Measurements from ENCODE around the gene SPG11. TPM values are rescaled to one million over a fixed set of nuclear protein-coding genes. Genes with fewer than 3 reads are reported as not detected.

SPG11 gene
- total and polyA plus RNA-seq, 2 experiments from 2014 or later: 15.7 to 65.1 TPM

DNA sequence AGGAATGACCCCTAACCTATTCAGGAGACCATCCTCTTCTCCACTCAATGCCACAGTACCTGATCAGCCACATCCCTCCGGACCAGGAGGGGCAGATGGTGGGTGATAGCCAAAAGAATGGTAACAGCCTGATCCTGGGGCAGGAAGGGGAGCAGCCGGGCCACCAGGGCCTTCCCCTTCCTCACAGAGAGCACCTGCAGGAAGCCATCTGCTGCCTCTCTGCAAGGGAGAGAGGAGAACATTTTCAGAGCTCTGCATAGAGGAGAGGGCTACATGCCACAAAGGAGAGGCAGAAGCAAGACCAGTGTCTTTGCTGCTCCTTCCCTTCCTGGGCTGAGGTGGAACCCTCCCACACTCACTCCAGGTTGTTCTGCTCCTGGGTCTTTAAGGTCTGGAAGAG is 5.5 kb upstream of the SPG11 start:
- TF ChIP-seq, protein P1, sequence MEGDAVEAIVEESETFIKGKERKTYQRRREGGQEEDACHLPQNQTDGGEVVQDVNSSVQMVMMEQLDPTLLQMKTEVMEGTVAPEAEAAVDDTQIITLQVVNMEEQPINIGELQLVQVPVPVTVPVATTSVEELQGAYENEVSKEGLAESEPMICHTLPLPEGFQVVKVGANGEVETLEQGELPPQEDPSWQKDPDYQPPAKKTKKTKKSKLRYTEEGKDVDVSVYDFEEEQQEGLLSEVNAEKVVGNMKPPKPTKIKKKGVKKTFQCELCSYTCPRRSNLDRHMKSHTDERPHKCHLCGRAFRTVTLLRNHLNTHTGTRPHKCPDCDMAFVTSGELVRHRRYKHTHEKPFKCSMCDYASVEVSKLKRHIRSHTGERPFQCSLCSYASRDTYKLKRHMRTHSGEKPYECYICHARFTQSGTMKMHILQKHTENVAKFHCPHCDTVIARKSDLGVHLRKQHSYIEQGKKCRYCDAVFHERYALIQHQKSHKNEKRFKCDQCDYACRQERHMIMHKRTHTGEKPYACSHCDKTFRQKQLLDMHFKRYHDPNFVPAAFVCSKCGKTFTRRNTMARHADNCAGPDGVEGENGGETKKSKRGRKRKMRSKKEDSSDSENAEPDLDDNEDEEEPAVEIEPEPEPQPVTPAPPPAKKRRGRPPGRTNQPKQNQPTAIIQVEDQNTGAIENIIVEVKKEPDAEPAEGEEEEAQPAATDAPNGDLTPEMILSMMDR (IDR thresholded peaks at IDR 0.05; ENCODE audit: low read depth, low read length): no peak
- no peaks in the 10 kb centered on the region for H3K36me3 ChIP-seq

DNA sequence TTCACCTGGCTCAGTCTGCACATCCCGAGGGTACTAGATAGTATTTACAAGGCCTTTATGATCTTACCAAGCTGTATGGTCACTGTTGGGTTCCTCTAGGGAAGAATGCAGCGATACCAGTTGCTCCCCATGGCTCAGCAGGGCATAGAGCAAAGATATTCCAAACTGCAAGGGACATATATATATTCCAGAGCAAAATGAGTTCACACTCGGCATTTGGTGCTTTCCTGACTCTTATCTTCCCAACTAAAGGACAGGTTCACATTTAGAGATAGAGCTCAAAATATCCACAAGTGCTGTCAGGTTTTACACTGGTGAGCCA is 3.5 kb upstream of the SPG11 start:
- H3K36me3 ChIP-seq: no peaks in the 10 kb centered on the region
- no peak for DNase-seq (ENCODE audit: low read depth in 1 of 2, low spot score in 1 of 2)
- peaks cover 16% of the 10 kb centered on the region for H3K4me1 ChIP-seq (ENCODE audit: low read depth)
- no peaks in the 10 kb centered on the region for H3K27me3 ChIP-seq
- H3K9me3 ChIP-seq (ENCODE audit: low read depth): no peaks in the 10 kb centered on the region
- no peak overlapping the region for H3K4me3 ChIP-seq
- TF ChIP-seq, protein P1 (IDR thresholded peaks at IDR 0.05; ENCODE audit: low read depth, low read length): no peak
- H3K27ac ChIP-seq: peak overlapping the region; percentile 77

More for the DNA sequence above, 5.5 kb upstream of the SPG11 start:
- no peak overlapping the region for H3K27ac ChIP-seq
- H3K27me3 ChIP-seq: no peaks in the 10 kb centered on the region
- no peak overlapping the region for H3K4me3 ChIP-seq
- DNase-seq (ENCODE audit: low read depth in 1 of 2, low spot score in 1 of 2): no peak
- H3K4me1 ChIP-seq (ENCODE audit: low read depth): peaks cover 12% of the 10 kb centered on the region
- H3K9me3 ChIP-seq (ENCODE audit: low read depth): no peaks in the 10 kb centered on the region

DNA sequence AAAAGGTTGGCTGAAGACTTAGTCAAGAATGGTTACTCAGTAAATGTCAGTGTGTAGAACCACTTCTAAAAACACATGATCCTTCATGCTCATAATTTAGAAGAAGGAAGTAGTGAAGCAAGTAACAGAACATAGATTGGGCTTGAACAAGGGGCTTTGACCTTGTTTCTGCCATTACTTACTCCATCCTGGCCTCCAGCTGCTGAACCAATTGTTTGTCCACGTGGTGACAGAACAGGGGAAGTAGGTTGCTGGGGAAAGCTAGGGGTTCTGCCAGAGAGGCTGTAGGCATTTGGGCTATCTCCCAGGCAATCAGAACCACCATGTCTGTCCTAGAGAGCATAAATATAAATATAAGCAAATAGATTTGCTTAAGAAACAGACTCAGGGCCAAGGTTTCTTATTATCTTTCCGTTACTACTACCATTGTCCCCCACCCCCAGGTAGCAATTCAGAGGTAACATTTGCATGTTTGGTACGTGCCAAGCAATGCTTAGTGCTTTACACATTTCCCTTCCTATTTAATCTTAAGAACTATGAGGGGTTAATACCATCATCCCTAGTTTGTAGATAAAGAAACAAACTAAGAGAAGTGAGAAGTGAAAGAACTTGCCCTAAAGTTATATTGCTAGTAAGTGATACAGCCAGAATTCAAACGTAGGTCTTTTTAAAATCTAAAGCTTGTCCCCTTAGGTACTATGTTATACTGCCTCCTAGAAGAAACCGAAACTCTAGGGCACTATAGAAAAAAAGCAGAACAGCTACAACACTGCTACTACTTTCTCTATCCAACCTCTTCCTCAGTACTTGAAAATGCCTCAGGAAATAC is 3.0 kb upstream of the SPG11 start:
- H3K27me3 ChIP-seq: no peaks in the 10 kb centered on the region
- H3K4me3 ChIP-seq: no peak overlapping the region
- DNase-seq (ENCODE audit: low read depth in 1 of 2, low spot score in 1 of 2): no peak
- peaks cover 19% of the 10 kb centered on the region for H3K4me1 ChIP-seq (ENCODE audit: low read depth)
- TF ChIP-seq, protein P1 (IDR thresholded peaks at IDR 0.05; ENCODE audit: low read depth, low read length): no peak
- H3K9me3 ChIP-seq (ENCODE audit: low read depth): no peaks in the 10 kb centered on the region
- peak overlapping the region; percentile 77 for H3K27ac ChIP-seq
- H3K36me3 ChIP-seq: no peaks in the 10 kb centered on the region

DNA sequence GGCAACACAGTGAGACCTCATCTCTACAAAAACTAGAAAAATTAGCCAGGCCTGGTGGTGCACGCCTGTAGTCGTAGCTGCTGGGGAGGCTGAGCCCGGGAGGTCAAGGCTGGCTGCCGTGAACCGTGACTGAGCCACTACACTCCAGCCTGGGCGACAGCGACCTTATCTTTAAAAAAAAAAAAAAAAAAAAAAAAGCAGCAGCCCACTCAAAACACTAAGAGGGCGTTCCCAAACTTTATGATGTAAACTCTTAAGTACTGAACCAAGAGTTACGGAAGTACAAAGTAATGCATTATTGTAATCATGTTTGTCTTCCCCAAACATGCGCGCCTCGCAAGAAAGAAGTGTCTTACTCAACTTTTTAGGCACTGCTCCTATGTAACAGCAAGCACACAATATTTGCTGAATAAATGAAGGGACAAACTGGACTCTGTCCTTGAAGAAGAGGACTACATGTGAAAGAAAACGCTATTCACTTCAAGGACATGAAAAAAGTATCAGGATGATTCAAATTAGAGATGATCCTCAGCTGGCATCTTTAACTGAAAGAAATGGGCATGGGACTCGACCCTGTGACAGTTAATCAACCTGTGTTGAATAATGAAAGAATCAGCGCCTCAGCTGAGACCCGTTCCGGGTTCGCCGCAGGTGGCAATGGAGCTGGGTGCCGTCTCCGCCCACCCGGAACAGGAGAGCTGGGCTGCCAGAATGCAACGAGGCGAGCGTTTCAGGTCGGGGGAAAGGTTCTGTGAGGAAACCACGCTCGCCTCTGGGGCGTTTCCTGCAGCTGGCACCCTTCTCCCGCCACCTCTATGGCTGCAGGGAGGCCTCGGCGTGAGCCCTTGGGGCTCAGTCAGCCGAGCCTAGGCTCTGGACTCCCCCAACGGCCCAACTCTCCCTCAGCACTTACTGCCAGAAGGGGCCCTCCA is 718 bp downstream of the SPG11 start:
- peaks cover 19% of the 10 kb centered on the region for H3K4me1 ChIP-seq (ENCODE audit: low read depth)
- TF ChIP-seq, protein P1 (IDR thresholded peaks at IDR 0.05; ENCODE audit: low read depth, low read length): no peak
- H3K9me3 ChIP-seq (ENCODE audit: low read depth): no peaks in the 10 kb centered on the region
- H3K27ac ChIP-seq: peak overlapping the region; percentile 90
- H3K36me3 ChIP-seq: peaks cover 9% of the 10 kb centered on the region
- no peaks in the 10 kb centered on the region for H3K27me3 ChIP-seq
- peak; percentile 69 to 73 for DNase-seq (ENCODE audit: low read depth in 1 of 2, low spot score in 1 of 2)
- peak overlapping the region; percentile 81 for H3K4me3 ChIP-seq

DNA sequence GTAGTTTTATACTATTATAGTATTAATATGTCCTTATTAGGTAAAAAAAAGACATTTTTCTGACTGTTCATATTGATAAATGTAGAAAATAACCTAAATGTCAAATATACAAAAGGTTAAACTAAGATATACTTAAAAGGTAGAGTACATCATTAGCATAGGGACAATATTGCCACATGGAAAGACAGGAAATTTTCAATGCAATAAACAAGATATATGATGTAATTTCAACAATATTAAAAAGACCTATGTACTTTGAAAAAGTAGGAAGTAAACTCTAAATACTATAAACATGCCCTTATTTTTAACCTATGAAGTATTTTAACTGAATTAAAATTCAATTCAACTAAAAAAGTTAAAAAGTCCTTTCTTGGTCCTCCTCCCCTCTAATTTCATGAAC is 1.9 kb downstream of the SPG11 start:
- no peak for DNase-seq (ENCODE audit: low read depth in 1 of 2, low spot score in 1 of 2)
- Histone ChIP-seq H3K4me3 (no peak overlapping the region), H3K36me3 (peaks cover 9% of the 10 kb centered on the region), H3K27me3 (no peaks in the 10 kb centered on the region), H3K4me1 (ENCODE audit: low read depth) (peaks cover 17% of the 10 kb centered on the region), H3K9me3 (ENCODE audit: low read depth) (no peaks in the 10 kb centered on the region), H3K27ac (peak overlapping the region; percentile 32)
- TF ChIP-seq, protein P1 (IDR thresholded peaks at IDR 0.05; ENCODE audit: low read depth, low read length): no peak

Data from cardiac muscle cell (in vitro differentiated cells and primary cell).